Activated CD4-positive, alpha-beta T cell treated with anti-CD3 and anti-CD28 coated beads, Interleukin-2, amount 10 ng/mL, durations not matched to agents 24 days and 14 days (primary cell): ENCODE data around the gene PNPLA2. TPM values are rescaled to one million over a fixed set of nuclear protein-coding genes. Genes with fewer than 3 reads are reported as not detected.
A peak's percentile ranks its signal among the peaks of the same experiment; 100 is the strongest.

ENCODE experiments used
- DNase-seq: peaks from one replicate; pipeline ENCODE4 v3.0.0; 2022
- H3K27ac Mint-ChIP-seq: one replicate; pipeline ENCODE4 v1.8.0; 2022; ENCODE audit warnings: mild to moderate bottlenecking, mixed read lengths
- H3K27me3 Mint-ChIP-seq: one replicate; pipeline ENCODE4 v1.8.0; 2022; ENCODE audit warnings: mixed read lengths
- H3K36me3 Mint-ChIP-seq: one replicate; pipeline ENCODE4 v1.8.0; 2022; ENCODE audit warnings: low read depth, mild to moderate bottlenecking, mixed read lengths
- H3K4me1 Mint-ChIP-seq: one replicate; pipeline ENCODE4 v1.8.0; 2021; ENCODE audit warnings: mixed read lengths
- H3K4me3 Mint-ChIP-seq: one replicate; pipeline ENCODE4 v1.8.0; 2022; ENCODE audit warnings: mild to moderate bottlenecking, moderate library complexity, mixed read lengths
- H3K9me3 Mint-ChIP-seq: one replicate; pipeline ENCODE4 v1.8.0; 2021; ENCODE audit warnings: mixed read lengths
- intact Hi-C: fragments of 100-400 bp; cut with micrococcal nuclease; formaldehyde crosslinking; loops from one replicate; pipeline ENCODE4 v1.15.1; 2023
- total RNA-seq: library from RNA; stranded (reverse); gene quantifications from 2 replicates; pipeline ENCODE4 v1.2.3, GENCODE V29; 2022

The PNPLA2 gene
- total RNA-seq, 1 donor from 2014 or later, result 56.4 TPM

GRCh38 chr11:838441-839279 is 19.9 kb downstream of the PNPLA2 start:
- H3K27me3 Mint-ChIP-seq, result peaks cover 2% of the 10 kb centered on the region
- peaks cover 25% of the 10 kb centered on the region for H3K4me1 Mint-ChIP-seq
- H3K4me3 Mint-ChIP-seq, result no peak overlapping the region
- H3K9me3 Mint-ChIP-seq, result no peaks in the 10 kb centered on the region
- no peak for DNase-seq
- intact Hi-C loops, result no loop called here
- peaks cover 26% of the 10 kb centered on the region for H3K36me3 Mint-ChIP-seq
- no peak overlapping the region for H3K27ac Mint-ChIP-seq

- H3K9me3 Mint-ChIP-seq, result no peaks in the 10 kb centered on the region
- H3K27ac Mint-ChIP-seq, result no peak overlapping the region
- H3K36me3 Mint-ChIP-seq, result peaks cover 26% of the 10 kb centered on the region
- no peak overlapping the region for H3K4me3 Mint-ChIP-seq
- peaks cover 20% of the 10 kb centered on the region for H3K4me1 Mint-ChIP-seq
- DNase-seq, result no peak
- intact Hi-C loops, result no loop called here
- H3K27me3 Mint-ChIP-seq, result no peaks in the 10 kb centered on the region
Observed at GRCh38 chr11:839280-839623, 20.5 kb downstream of the PNPLA2 start.

- no peak for DNase-seq
- Mint-ChIP-seq H3K4me3 (peak overlapping the region; percentile 89), H3K27ac (no peak overlapping the region), H3K9me3 (no peaks in the 10 kb centered on the region), H3K27me3 (no peaks in the 10 kb centered on the region), H3K4me1 (peaks cover 19% of the 10 kb centered on the region), H3K36me3 (peaks cover 26% of the 10 kb centered on the region)
- intact Hi-C loops, result no loop called here
Observed at GRCh38 chr11:839875-840617, 21.3 kb downstream of the PNPLA2 start.

GRCh38 chr11:841981-842369 is 23.3 kb downstream of the PNPLA2 start:
- Mint-ChIP-seq H3K4me1 (peaks cover 19% of the 10 kb centered on the region), H3K9me3 (no peaks in the 10 kb centered on the region), H3K4me3 (peak overlapping the region; percentile 89), H3K36me3 (peaks cover 24% of the 10 kb centered on the region), H3K27me3 (no peaks in the 10 kb centered on the region), H3K27ac (peak overlapping the region; percentile 85)
- DNase-seq, result no peak
- intact Hi-C loops, result loop anchor here (1.0 to 2.0 kb wide), 2 partner anchors 10 to 33 kb away; partner anchors contain the start of genes CD151 and RPLP2

- Mint-ChIP-seq H3K4me3 (peak within 1 kb of the TSS; percentile 89), H3K27me3 (no peaks in the 10 kb centered on the region), H3K9me3 (no peaks in the 10 kb centered on the region), H3K4me1 (peaks cover 19% of the 10 kb centered on the region), H3K36me3 (peaks cover 23% of the 10 kb centered on the region), H3K27ac (peak within 1 kb of the TSS; percentile 85)
- intact Hi-C loops, result loop anchor here (1.0 to 2.0 kb wide), 2 partner anchors 10 to 34 kb away; partner anchors contain the start of genes CD151 and RPLP2
- peak; percentile 96 for DNase-seq
Observed at GRCh38 chr11:842370-843002, 23.8 kb downstream of the PNPLA2 start, which contains the start of the genes POLR2L and TSPAN4. Gene POLR2L (minus strand): TSS chr11:842529. CDS start chr11:842508, 21 bp downstream. Gene TSPAN4 (plus strand): TSS chr11:842852. CDS start chr11:850305, 7,453 bp downstream.

- Mint-ChIP-seq H3K4me3 (peak overlapping the region; percentile 76), H3K4me1 (peaks cover 19% of the 10 kb centered on the region), H3K27me3 (no peaks in the 10 kb centered on the region), H3K27ac (peak overlapping the region; percentile 59), H3K36me3 (peaks cover 19% of the 10 kb centered on the region), H3K9me3 (no peaks in the 10 kb centered on the region)
- peak; percentile 70 for DNase-seq
- intact Hi-C loops, result loop anchor here (2.0 kb wide), 1 partner anchor 34 kb away; the partner anchor contains the start of gene RPLP2
Observed at GRCh38 chr11:843086-843734, 24.5 kb downstream of the PNPLA2 start.

GRCh38 chr11:843818-844692 is 25.3 kb downstream of the PNPLA2 start:
- peaks cover 21% of the 10 kb centered on the region for H3K4me1 Mint-ChIP-seq
- peak overlapping the region; percentile 59 for H3K27ac Mint-ChIP-seq
- peaks cover 13% of the 10 kb centered on the region for H3K36me3 Mint-ChIP-seq
- no peaks in the 10 kb centered on the region for H3K9me3 Mint-ChIP-seq
- peak; percentile 69 for DNase-seq
- intact Hi-C loops, result loop anchor here (2.0 kb wide), 1 partner anchor 35 kb away; the partner anchor contains the start of gene RPLP2
- peak overlapping the region; percentile 76 for H3K4me3 Mint-ChIP-seq
- H3K27me3 Mint-ChIP-seq, result peaks cover 5% of the 10 kb centered on the region

- H3K36me3 Mint-ChIP-seq, result peaks cover 13% of the 10 kb centered on the region
- intact Hi-C loops, result no loop called here
- peaks cover 7% of the 10 kb centered on the region for H3K27me3 Mint-ChIP-seq
- peaks cover 20% of the 10 kb centered on the region for H3K4me1 Mint-ChIP-seq
- H3K9me3 Mint-ChIP-seq, result no peaks in the 10 kb centered on the region
- peak overlapping the region; percentile 44 for H3K4me3 Mint-ChIP-seq
- DNase-seq, result peak; percentile 78
- no peak overlapping the region for H3K27ac Mint-ChIP-seq
Observed at GRCh38 chr11:844693-845644, 26.3 kb downstream of the PNPLA2 start.

GRCh38 chr11:845872-846495 is 27.3 kb downstream of the PNPLA2 start:
- intact Hi-C loops, result no loop called here
- H3K36me3 Mint-ChIP-seq, result peaks cover 4% of the 10 kb centered on the region

GRCh38 chr11:846496-847098 is 27.9 kb downstream of the PNPLA2 start:
- intact Hi-C loops, result no loop called here
- Mint-ChIP-seq H3K36me3 (no peaks in the 10 kb centered on the region), H3K27ac (no peak overlapping the region), H3K4me3 (no peak overlapping the region), H3K4me1 (peaks cover 5% of the 10 kb centered on the region), H3K9me3 (no peaks in the 10 kb centered on the region), H3K27me3 (peaks cover 7% of the 10 kb centered on the region)
- DNase-seq, result no peak

More at GRCh38 chr11:845872-846495, 27.3 kb downstream of the PNPLA2 start:
- H3K9me3 Mint-ChIP-seq, result no peaks in the 10 kb centered on the region
- peaks cover 10% of the 10 kb centered on the region for H3K4me1 Mint-ChIP-seq
- H3K27me3 Mint-ChIP-seq, result peaks cover 7% of the 10 kb centered on the region
- H3K4me3 Mint-ChIP-seq, result no peak overlapping the region
- H3K27ac Mint-ChIP-seq, result no peak overlapping the region
- no peak for DNase-seq

GRCh38 chr11:847876-848275 is 29.2 kb downstream of the PNPLA2 start:
- Mint-ChIP-seq H3K4me3 (no peak overlapping the region), H3K9me3 (no peaks in the 10 kb centered on the region), H3K4me1 (peaks cover 5% of the 10 kb centered on the region), H3K27me3 (peaks cover 7% of the 10 kb centered on the region), H3K36me3 (no peaks in the 10 kb centered on the region), H3K27ac (no peak overlapping the region)
- intact Hi-C loops, result loop anchor here (1.0 to 2.0 kb wide), 2 partner anchors 63 to 203 kb away; partner anchors contain the start of gene CHID1
- DNase-seq, result no peak
